Raji (cell line): ENCODE data around the gene GAGE12H.
"Not testable (repeated sequence)": the region's sequence is repeated elsewhere in the genome, so short reads cannot be mapped to it uniquely, and the experiment has no call there.

Experiments used
- POLR2A ChIP-seq: IDR thresholded peaks from 2 replicates; pipeline ENCODE4 v1.6.1; 2011; ENCODE audit warnings: low read depth, low read length, control low read depth; ENCODE audit not compliant: insufficient read depth

The GAGE12H gene, protein sequence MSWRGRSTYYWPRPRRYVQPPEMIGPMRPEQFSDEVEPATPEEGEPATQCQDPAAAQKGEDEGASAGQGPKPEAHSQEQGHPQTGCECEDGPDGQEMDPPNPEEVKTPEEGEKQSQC

GRCh38 chrX:49579649-49580048 is at the start of gene GAGE12H:
Gene GAGE12H (plus strand): TSS chrX:49579949. CDS start chrX:49581104, 1,155 bp downstream.
- not testable (repeated sequence) for TF ChIP-seq POLR2A

- not testable (repeated sequence) for TF ChIP-seq POLR2A
Observed at GRCh38 chrX:49531877-49532276, 47.9 kb upstream of the GAGE12H start, which contains the start of gene GAGE12C. Gene GAGE12C (plus strand): TSS chrX:49532177. CDS start chrX:49533332, 1,155 bp downstream.

- TF ChIP-seq POLR2A = not testable (repeated sequence)
Observed at GRCh38 chrX:49541433-49541832, 38.3 kb upstream of the GAGE12H start, which contains the start of gene GAGE12D. Gene GAGE12D (plus strand): TSS chrX:49541733. CDS start chrX:49542888, 1,155 bp downstream.

GRCh38 chrX:49550989-49551388 is 28.8 kb upstream of the GAGE12H start, which contains the start of gene GAGE12E:
Gene GAGE12E (plus strand): TSS chrX:49551289. CDS start chrX:49552444, 1,155 bp downstream.
- not testable (repeated sequence) for TF ChIP-seq POLR2A

DNA sequence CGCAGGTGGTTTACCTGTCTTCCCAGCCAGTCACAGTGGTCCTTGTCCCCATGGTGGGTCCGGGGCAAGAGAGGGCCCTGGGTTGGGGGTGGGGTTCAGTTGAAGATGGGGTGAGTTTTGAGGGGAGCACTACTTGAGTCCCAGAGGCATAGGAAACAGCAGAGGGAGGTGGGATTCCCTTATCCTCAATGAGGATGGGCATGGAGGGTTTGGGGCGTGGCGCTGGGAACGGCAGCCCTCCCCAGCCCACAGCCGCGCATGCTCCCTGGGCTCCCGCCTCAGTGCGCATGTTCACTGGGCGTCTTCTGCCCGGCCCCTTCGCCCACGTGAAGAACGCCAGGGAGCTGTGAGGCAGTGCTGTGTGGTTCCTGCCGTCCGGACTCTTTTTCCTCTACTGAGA is 19.2 kb upstream of the GAGE12H start, which contains the start of gene GAGE12F:
Gene GAGE12F (plus strand): TSS at position 301 of the 400 bp plus-strand sequence. CDS start 1,155 bp downstream, outside the sequence.
- TF ChIP-seq POLR2A = not testable (repeated sequence)

- TF ChIP-seq POLR2A = not testable (repeated sequence)
Observed at GRCh38 chrX:49570100-49570499, 9.6 kb upstream of the GAGE12H start, which contains the start of gene GAGE12G. Gene GAGE12G (plus strand): TSS chrX:49570400. CDS start chrX:49571555, 1,155 bp downstream.

DNA sequence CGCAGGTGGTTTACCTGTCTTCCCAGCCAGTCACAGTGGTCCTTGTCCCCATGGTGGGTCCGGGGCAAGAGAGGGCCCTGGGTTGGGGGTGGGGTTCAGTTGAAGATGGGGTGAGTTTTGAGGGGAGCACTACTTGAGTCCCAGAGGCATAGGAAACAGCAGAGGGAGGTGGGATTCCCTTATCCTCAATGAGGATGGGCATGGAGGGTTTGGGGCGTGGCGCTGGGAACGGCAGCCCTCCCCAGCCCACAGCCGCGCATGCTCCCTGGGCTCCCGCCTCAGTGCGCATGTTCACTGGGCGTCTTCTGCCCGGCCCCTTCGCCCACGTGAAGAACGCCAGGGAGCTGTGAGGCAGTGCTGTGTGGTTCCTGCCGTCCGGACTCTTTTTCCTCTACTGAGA is 9.4 kb downstream of the GAGE12H start, which contains the start of gene GAGE2A:
Gene GAGE2A (plus strand): TSS at position 301 of the 400 bp plus-strand sequence. CDS start 1,155 bp downstream, outside the sequence.
- not testable (repeated sequence) for TF ChIP-seq POLR2A

GRCh38 chrX:49598720-49599119 is 19.0 kb downstream of the GAGE12H start, which contains the start of gene GAGE1:
Gene GAGE1 (plus strand): TSS chrX:49599020. CDS start chrX:49600175, 1,155 bp downstream.
- not testable (repeated sequence) for TF ChIP-seq POLR2A

- no peak for TF ChIP-seq POLR2A
Observed at GRCh38 chrX:49610718-49611310, 31.1 kb downstream of the GAGE12H start.

DNA sequence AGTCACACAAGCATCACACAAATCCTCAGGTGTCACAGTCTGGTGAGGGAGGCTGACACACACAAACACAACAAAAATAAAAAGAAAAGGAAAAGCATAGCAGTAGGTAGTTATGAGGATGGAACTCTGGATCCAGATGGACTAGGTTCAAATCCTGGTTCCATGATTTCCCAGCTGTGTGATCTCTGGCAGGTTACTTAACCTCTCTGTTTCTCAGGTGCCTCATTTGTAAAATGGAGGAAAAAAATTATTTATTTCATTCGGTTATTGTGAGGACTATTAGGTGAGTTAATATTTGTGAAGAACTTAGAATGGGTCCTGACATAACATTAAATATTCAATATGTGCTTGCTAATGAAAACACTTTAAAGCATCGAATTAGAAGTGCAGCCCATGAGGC is 38.8 kb downstream of the GAGE12H start:
- TF ChIP-seq POLR2A = no peak

DNA sequence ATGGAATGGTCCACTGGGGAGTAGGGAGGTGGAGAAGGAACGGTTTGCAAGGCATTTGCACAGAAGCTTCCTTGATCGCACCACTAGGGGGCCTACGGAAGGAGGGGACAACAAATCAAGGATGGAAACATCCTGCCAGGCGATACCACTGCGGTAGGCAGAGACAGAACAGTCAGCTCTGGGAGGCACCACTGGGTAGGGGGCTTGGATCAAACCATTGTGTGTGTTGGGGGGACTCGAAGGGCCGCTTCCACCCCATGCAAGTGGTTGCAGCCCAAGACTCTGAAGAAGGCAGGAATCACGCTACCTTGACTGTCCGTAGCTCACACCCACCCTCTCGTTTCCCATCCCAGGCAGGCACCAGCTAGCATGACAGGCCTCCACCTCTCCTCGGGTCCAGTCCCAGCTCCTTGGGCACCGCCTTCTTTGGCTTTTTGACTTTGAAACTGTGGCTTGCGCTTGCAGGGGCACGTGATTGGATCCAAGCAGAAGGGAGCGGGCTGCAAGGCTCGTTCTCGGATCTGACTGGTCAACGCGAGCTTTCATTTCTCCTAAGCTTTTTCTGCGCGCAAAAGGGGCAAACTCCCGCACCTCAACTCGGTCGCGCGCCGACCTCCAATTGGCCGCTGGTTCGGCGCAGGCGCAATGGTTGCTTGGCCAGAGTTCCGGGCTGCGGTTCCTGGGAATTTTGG is 47.5 kb downstream of the GAGE12H start:
- TF ChIP-seq POLR2A = no peak
